C4-2B (cell line): Measurements from ENCODE around the gene C14orf132.
A peak's percentile ranks its signal among the peaks of the same experiment; 100 is the strongest.

ENCODE experiments used
- H3K27ac ChIP-seq: fragments of 450-650 bp; 2 replicates; pipeline ENCODE4 v1.5.1; 2017
- CTCF ChIP-seq: fragments of 450-650 bp; conservative IDR thresholded peaks from 2 replicates; pipeline ENCODE4 v1.5.1; 2017; ENCODE audit warnings: mild to moderate bottlenecking
- ZFX ChIP-seq: fragments of 450-650 bp; IDR thresholded peaks from 2 replicates; pipeline ENCODE4 v1.6.1; 2017

Gene C14orf132

DNA sequence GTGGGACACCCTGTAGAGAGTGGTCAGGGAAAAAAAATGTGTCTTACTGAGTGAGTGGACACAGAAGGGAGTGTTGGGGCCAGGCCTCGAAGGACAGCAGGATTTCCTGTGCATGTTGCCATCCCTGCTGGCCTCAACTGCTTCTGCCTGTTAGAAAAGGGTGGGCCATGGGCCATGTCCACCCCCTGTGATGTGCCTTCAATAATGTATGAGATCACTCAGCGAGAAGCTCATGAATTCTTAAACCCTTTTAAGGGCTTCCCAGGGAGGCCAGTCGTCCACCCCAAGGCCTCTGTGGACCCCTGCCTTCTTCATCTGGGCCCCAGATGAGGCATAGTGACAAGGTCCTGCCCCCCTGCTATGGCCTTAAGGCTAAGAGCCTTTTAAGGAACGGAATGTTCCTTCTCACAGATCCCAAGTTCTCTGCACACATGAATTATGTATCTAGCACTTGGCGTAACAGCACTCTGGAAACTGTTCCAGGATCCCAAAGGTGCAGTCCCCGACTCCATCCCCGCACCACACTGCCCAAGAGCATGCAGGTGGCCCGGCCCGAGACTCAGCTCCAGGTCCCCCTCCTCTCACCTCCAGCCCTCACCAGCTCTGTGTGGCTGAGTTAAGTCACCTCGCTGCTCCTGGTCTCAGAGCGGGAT lies 8.9 kb upstream of the C14orf132 start:
- TF ChIP-seq CTCF: no peak
- H3K27ac ChIP-seq: no peak overlapping the region

GRCh38 chr14:96031691-96032090 lies 7.5 kb upstream of the C14orf132 start:
- no peak for TF ChIP-seq ZFX
- no peak for TF ChIP-seq CTCF
- H3K27ac ChIP-seq: no peak overlapping the region

- no peak overlapping the region for H3K27ac ChIP-seq
- TF ChIP-seq CTCF: no peak
- TF ChIP-seq ZFX: no peak
Observed at GRCh38 chr14:96035456-96035855, 3.7 kb upstream of the C14orf132 start.

GRCh38 chr14:96037891-96038557 lies 1.1 kb upstream of the C14orf132 start:
- H3K27ac ChIP-seq: no peak overlapping the region; the same call in 1 of the 2 replicates
- TF ChIP-seq ZFX (no peak), CTCF (no peak)

- no peak for TF ChIP-seq ZFX
- TF ChIP-seq CTCF: no peak
- peak overlapping the region; percentile 65; the same call in 1 of the 2 replicates for H3K27ac ChIP-seq
Observed at GRCh38 chr14:96038558-96038919, 623 bp upstream of the C14orf132 start.

GRCh38 chr14:96039633-96040311 lies 610 bp downstream of the C14orf132 start:
- H3K27ac ChIP-seq: peak overlapping the region; percentile 65
- TF ChIP-seq CTCF (no peak; the same call in 1 of the 2 replicates), ZFX (no peak)

GRCh38 chr14:96040828-96041371 lies 1.7 kb downstream of the C14orf132 start:
- TF ChIP-seq ZFX: no peak
- TF ChIP-seq CTCF: no peak
- H3K27ac ChIP-seq: no peak overlapping the region
